Fibroblast of villous mesenchyme (primary cell): ENCODE data around the gene FNIP2. TPM values are rescaled to one million over a fixed set of nuclear protein-coding genes. Genes with fewer than 3 reads are reported as not detected.

Experiments
- DNase-seq: peaks from one replicate; pipeline ENCODE4 v3.0.0-alpha.2; 2010; ENCODE audit warnings: low read depth
- H3K4me3 ChIP-seq: 2 replicates; pipeline ENCODE4 v1.5.1; 2011; ENCODE audit warnings: low read depth, mild to moderate bottlenecking, low read length
- CTCF ChIP-seq: IDR thresholded peaks from 2 replicates; pipeline ENCODE4 v1.5.1; 2012; ENCODE audit warnings: low read depth, mild to moderate bottlenecking, low read length; ENCODE audit not compliant: insufficient read depth
- total RNA-seq: library from RNA; depleted of rRNA; stranded (reverse); fragments of >200 nt; gene quantifications from 2 replicates; pipeline ENCODE4 v1.2.3, GENCODE V29; 2012

FNIP2 gene
- total RNA-seq, 1 donor = 24.6 TPM

GRCh38 chr4:158850371-158850770 is 81.5 kb downstream of the FNIP2 start:
- DNase-seq = no peak
- no peak overlapping the region for H3K4me3 ChIP-seq
- no peak for TF ChIP-seq CTCF

GRCh38 chr4:158850800-158851644 is 82.2 kb downstream of the FNIP2 start:
- TF ChIP-seq CTCF = peak; percentile 64
- H3K4me3 ChIP-seq = no peak overlapping the region
- peak; percentile 57 for DNase-seq

- no peak overlapping the region for H3K4me3 ChIP-seq
- DNase-seq = no peak
- no peak for TF ChIP-seq CTCF
Observed at GRCh38 chr4:158854236-158854635, 85.4 kb downstream of the FNIP2 start.

GRCh38 chr4:158856852-158857251 is 88.0 kb downstream of the FNIP2 start:
- TF ChIP-seq CTCF = peak; percentile 67
- peak; percentile 66 for DNase-seq

GRCh38 chr4:158857951-158858350 is 89.1 kb downstream of the FNIP2 start:
- H3K4me3 ChIP-seq = no peak overlapping the region
- no peak for TF ChIP-seq CTCF
- DNase-seq = no peak

More at GRCh38 chr4:158856852-158857251, 88.0 kb downstream of the FNIP2 start:
- no peak overlapping the region for H3K4me3 ChIP-seq

- no peak for TF ChIP-seq CTCF
- peak; percentile 34 for DNase-seq
Observed at GRCh38 chr4:158858410-158859199, 89.8 kb downstream of the FNIP2 start.

More at GRCh38 chr4:158858410-158859199, 89.8 kb downstream of the FNIP2 start:
- no peak overlapping the region for H3K4me3 ChIP-seq
